Endothelial cell of umbilical vein (primary cell): ENCODE results near the gene SLC11A2. TPM values are rescaled to one million over a fixed set of nuclear protein-coding genes. Genes with fewer than 3 reads are reported as not detected.

Experiments used
- BruUV-seq: library from RNA; stranded (reverse); fragments of 400-500 nt; replicated peaks from 2 replicates; lab custom pipeline; 2021; lab: Mats Ljungman, UMichigan
- CTCF ChIA-PET: fragments of 300-600, 350-600 bp; sonication (Branson Sonifier 250); formaldehyde crosslinking; loops from one replicate; lab custom pipeline; 2021; ENCODE audit warnings: antibody characterized with exemption, inconsistent platforms; lab: Charles Lee
- POLR2A ChIA-PET: fragments of 300-600, 350-600 bp; sonication (Branson Sonifier 250); formaldehyde crosslinking; loops from one replicate; lab custom pipeline; 2021; ENCODE audit warnings: antibody characterized with exemption, inconsistent platforms; lab: Charles Lee
- DNase-seq: peaks from one replicate; pipeline ENCODE4 v3.0.0-alpha.2; 2011; ENCODE audit warnings: low read depth, low spot score
- FAIRE-seq: peaks from 2 replicates; lab custom pipeline; 2011; peaks lifted over from hg19 to GRCh38; lab: Jason Lieb, UNC
- H2AFZ ChIP-seq: 2 replicates; pipeline ENCODE4 v1.6.0; 2012; ENCODE audit warnings: low read depth, low read length, control low read depth, inconsistent platforms
- H3K27ac ChIP-seq: 2 replicates; pipeline ENCODE4 v1.5.1; 2011; ENCODE audit warnings: low read depth, mild to moderate bottlenecking, control low read depth, low read length, moderate library complexity; ENCODE audit not compliant: insufficient read depth
- H3K27me3 ChIP-seq, 2 experiments: 2 replicates each; pipeline versions ENCODE4 v1.6.0 to v1.6.1; 2011; ENCODE audit warnings: low read length in 2 of 2, mixed read lengths in 1 of 2; ENCODE audit not compliant: control insufficient read depth in 2 of 2, insufficient read depth in 2 of 2
- H3K36me3 ChIP-seq, 2 experiments: 2 replicates in 1 of 2; 3 replicates in 1 of 2; pipeline ENCODE4 v1.5.1; 2011; ENCODE audit warnings: low read length in 2 of 2, mild to moderate bottlenecking in 1 of 2, moderate library complexity in 1 of 2; ENCODE audit not compliant: control insufficient read depth in 2 of 2, insufficient read depth in 2 of 2; ENCODE audit errors: extremely low read depth in 1 of 2
- H3K4me1 ChIP-seq: 3 replicates; pipeline ENCODE4 v1.5.1; 2011; ENCODE audit warnings: mild to moderate bottlenecking, low read length; ENCODE audit not compliant: control insufficient read depth, insufficient read depth; ENCODE audit errors: extremely low read depth
- H3K4me2 ChIP-seq: 2 replicates; pipeline ENCODE4 v1.6.1; 2011; ENCODE audit warnings: low read length, control low read depth, mixed read lengths; ENCODE audit not compliant: insufficient read depth
- H3K4me3 ChIP-seq, 3 experiments: fragments of 200-600 bp in 1 of 3; sonication (generic), shearing (Covaris generic) in 1 of 3; replicated peaks in 1 of 3; 2 replicates each; pipeline ENCODE4 v1.5.1; 2011 to 2016; ENCODE audit warnings: control low read depth in 3 of 3, low read length in 3 of 3, mild to moderate bottlenecking in 2 of 3, inconsistent platforms in 1 of 3, low read depth in 1 of 3, moderate library complexity in 1 of 3; ENCODE audit not compliant: insufficient read depth in 1 of 3
- H3K79me2 ChIP-seq: 2 replicates; pipeline ENCODE4 v1.6.0; 2012; ENCODE audit warnings: low read length, inconsistent platforms; ENCODE audit not compliant: control insufficient read depth, insufficient read depth
- H3K9ac ChIP-seq: replicated peaks from 2 replicates; pipeline ENCODE3; 2011; ENCODE audit warnings: low read length, control low read depth; ENCODE audit not compliant: insufficient read depth; ENCODE audit errors: extremely low read depth
- H3K9me1 ChIP-seq: replicated peaks from 3 replicates; pipeline ENCODE4 v1.6.0; 2011; ENCODE audit warnings: mild to moderate bottlenecking, low read length; ENCODE audit not compliant: control insufficient read depth, insufficient read depth; ENCODE audit errors: extremely low read depth
- H3K9me3 ChIP-seq: replicated peaks from 2 replicates; pipeline ENCODE4 v1.5.1; 2012; ENCODE audit warnings: low read length, inconsistent platforms; ENCODE audit not compliant: control insufficient read depth, insufficient read depth
- H4K20me1 ChIP-seq: replicated peaks from 2 replicates; pipeline ENCODE3; 2011; ENCODE audit warnings: mild to moderate bottlenecking, low read length; ENCODE audit not compliant: control insufficient read depth, insufficient read depth; ENCODE audit errors: extremely low read depth
- GATA2 ChIP-seq: IDR thresholded peaks from 2 replicates; pipeline ENCODE4 v1.7.0; 2011; ENCODE audit warnings: low read depth, mild to moderate bottlenecking, moderate library complexity, mixed read lengths, low read length; ENCODE audit not compliant: insufficient read length, insufficient read depth
- MYC ChIP-seq: IDR thresholded peaks from one replicate; pipeline ENCODE4 v1.6.1; 2011; ENCODE audit warnings: mild to moderate bottlenecking, low read depth, low read length
- POLR2A ChIP-seq: IDR thresholded peaks from 2 replicates; pipeline ENCODE4 v1.6.1; 2012; ENCODE audit warnings: low read depth, mild to moderate bottlenecking, control low read depth, low read length
- POLR2AphosphoS5 ChIP-seq: IDR thresholded peaks from 2 replicates; pipeline ENCODE4 v1.6.1; 2012; ENCODE audit warnings: low read depth, mild to moderate bottlenecking, control low read depth, low read length, moderate library complexity; ENCODE audit not compliant: insufficient read depth
- dilution Hi-C: fragments of 300-500 bp; cut with MboI; formaldehyde crosslinking; loops from one replicate; pipeline ENCODE4 v1.15.0; 2019; ENCODE audit warnings: low sequenced_read_pairs; ENCODE audit not compliant: extremely low pct_ligation_motif_present
- intact Hi-C: fragments of 100-400 bp; cut with micrococcal nuclease; formaldehyde crosslinking; loops from one replicate; pipeline ENCODE4 v1.10.0; 2022
- polyA plus RNA-seq, 4 experiments: library from polyadenylated mRNA; depleted of rRNA in 3 of 4; stranded (reverse) in 3 of 4; unstranded in 1 of 4; fragments of >200 nt; gene quantifications; 2 replicates each; pipeline versions ENCODE4 v1.2.1 to v1.2.3, GENCODE V29; 2011 to 2012; ENCODE audit warnings: missing spikeins in 1 of 4
- total RNA-seq: library from RNA; stranded (reverse); gene quantifications from 2 replicates; pipeline ENCODE4 v1.2.3, GENCODE V29; 2021
- TF ChIP-seq, protein P1 (sequence below), 2 donors: IDR thresholded peaks; 1 replicate in 1 of 2; 2 replicates in 1 of 2; pipeline ENCODE4 v1.5.1; 2011; ENCODE audit warnings: low read length in 2 of 2, mild to moderate bottlenecking in 2 of 2, moderate library complexity in 2 of 2, control low read depth in 1 of 2, inconsistent platforms in 1 of 2, low read depth in 1 of 2; ENCODE audit not compliant: insufficient read depth in 1 of 2; ENCODE audit errors: extremely low read depth in 1 of 2
- TF ChIP-seq, protein P2 (sequence below): IDR thresholded peaks from 2 replicates; pipeline ENCODE4 v1.6.1; 2011; ENCODE audit not compliant: insufficient read depth, insufficient read length

Gene SLC11A2
- total and polyA plus RNA-seq, 2 donors (not counting 3 experiments of a cell fraction or from before 2014, with no cell fraction given): 47.5 to 56.4 TPM

DNA sequence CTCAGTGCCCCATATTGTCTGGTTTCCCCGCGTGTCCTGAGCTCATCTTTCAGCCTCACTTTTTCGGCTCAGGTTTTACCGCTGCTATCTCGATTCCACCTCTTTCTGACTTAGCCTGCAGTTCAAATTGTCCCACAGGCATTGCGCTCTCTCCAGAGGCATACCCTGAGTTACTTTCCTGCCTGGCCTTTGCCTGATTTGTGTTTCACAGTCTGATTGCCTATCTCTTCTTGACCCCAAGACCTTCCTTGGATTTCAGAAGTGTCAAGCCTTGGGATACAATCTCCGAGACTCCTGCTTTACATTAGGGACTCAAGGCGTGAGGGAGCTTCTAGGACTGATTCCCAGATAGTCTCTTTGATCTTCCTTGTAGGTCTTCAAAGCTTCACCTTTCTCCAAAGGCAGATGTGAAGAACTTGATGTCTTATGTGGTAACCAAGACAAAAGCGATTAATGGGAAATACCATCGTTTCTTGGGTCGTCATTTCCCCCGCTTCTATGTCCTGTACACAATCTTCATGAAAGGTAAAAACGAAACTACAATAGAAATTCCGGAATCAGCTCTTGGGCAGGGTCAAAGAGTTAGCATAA lies 22.6 kb upstream of the SLC11A2 start:
- dilution Hi-C loops (no loop called here), intact Hi-C loops (loop anchor here (1.0 to 5.0 kb wide), 5 partner anchors 22 to 204 kb away; partner anchors contain the start of genes CSRNP2, DAZAP2 and SLC11A2)
- Histone ChIP-seq H4K20me1 (no peaks in the 10 kb centered on the region), H3K27ac (peak overlapping the region; percentile 42), H3K79me2 (peaks cover 12% of the 10 kb centered on the region), H3K4me3 (peak overlapping the region; percentile 75 to 92 (median 86)), H3K9me3 (no peaks in the 10 kb centered on the region), H3K4me1 (peaks cover 11% of the 10 kb centered on the region), H3K9ac (peak overlapping the region; percentile 89), H3K27me3 (no peaks in the 10 kb centered on the region), H3K36me3 (peaks cover 0 to 4% of the 10 kb centered on the region in 2 experiments), H2AFZ (peak overlapping the region; percentile 79), H3K9me1 (no peaks in the 10 kb centered on the region), H3K4me2 (peak overlapping the region; percentile 96)
- TSS peak; percentile 62 for BruUV-seq
- FAIRE-seq (no peak), DNase-seq (no peak)
- TF ChIP-seq MYC: no peak
- POLR2A ChIA-PET: no interaction called here
- CTCF ChIA-PET: interaction anchor here (0.9 to 2.1 kb wide), 5 partner anchors 62 to 301 kb away, joined by 3 to 13 read pairs (median 4); no protein-coding TSS in a partner anchor

DNA sequence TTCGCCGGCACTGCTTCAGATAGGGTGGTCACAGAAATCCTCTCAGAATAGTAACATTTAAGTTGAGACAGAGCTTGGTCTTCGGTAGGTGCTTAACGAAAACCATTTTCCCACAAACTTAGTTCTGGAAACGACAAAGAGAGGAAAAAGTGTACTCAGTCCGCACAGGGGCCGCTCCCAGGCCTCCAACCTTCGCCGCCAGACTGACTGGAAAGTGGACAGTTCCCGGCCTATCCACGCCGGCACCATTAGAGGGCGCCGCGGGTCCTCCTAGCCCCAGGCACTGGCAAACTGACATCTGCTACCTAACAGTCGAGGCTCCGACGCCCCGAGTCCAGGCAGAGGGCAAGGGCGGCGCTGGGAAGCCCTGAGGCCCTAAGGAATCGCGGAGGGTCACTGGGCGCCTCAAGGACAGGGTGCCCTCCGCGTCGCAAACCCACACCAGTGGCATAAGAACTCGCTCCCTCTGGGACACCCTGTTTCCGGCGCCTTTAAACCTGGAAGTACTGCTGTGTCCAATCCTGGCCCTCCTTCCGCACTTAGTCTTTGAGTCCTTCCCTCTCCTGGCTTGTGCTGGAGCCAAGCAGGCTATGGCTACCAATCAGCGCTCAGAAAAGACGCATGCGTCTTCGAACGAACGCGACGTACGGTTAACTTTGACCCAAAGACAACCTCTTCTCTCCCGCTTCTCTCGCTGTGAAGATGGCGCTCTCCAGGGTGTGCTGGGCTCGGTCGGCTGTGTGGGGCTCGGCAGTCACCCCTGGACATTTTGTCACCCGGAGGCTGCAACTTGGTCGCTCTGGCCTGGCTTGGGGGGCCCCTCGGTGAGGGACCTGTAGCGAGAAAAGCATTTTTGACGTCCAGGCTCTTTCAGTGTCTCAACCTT lies 21.7 kb upstream of the SLC11A2 start, which contains the start of gene LETMD1:
LETMD1 (plus strand) TSS at position 673 of the 886 bp plus-strand sequence; CDS start at position 703, 30 bp downstream.
- peak; percentile 99 for DNase-seq
- intact Hi-C loops: loop anchor here (1.0 to 5.0 kb wide), 6 partner anchors 22 to 293 kb away; partner anchors contain the start of genes CSRNP2, DAZAP2 and SLC11A2
- Histone ChIP-seq H3K27ac (peak within 1 kb of the TSS; percentile 42), H3K9ac (peak within 1 kb of the TSS; percentile 89), H3K27me3 (no peaks in the 10 kb centered on the region), H3K79me2 (peaks cover 12% of the 10 kb centered on the region), H3K4me3 (peak within 1 kb of the TSS; percentile 75 to 92 (median 86)), H3K4me2 (peak within 1 kb of the TSS; percentile 96), H4K20me1 (no peaks in the 10 kb centered on the region), H2AFZ (peak within 1 kb of the TSS; percentile 79), H3K9me1 (no peaks in the 10 kb centered on the region), H3K9me3 (no peaks in the 10 kb centered on the region), H3K4me1 (peaks cover 11% of the 10 kb centered on the region), H3K36me3 (peaks cover 0 to 4% of the 10 kb centered on the region in 2 experiments)
- ChIA-PET CTCF (interaction anchor here (0.9 to 2.1 kb wide), 5 partner anchors 20 to 302 kb away, joined by 3 to 13 read pairs (median 4); no protein-coding TSS in a partner anchor), POLR2A (no interaction called here)
- FAIRE-seq: peak; percentile 97
- TSS peak; percentile 83 for BruUV-seq
- TF ChIP-seq POLR2A: peak; percentile 94
- TF ChIP-seq POLR2AphosphoS5: peak; percentile 95
- TF ChIP-seq GATA2: no peak
- TF ChIP-seq, protein P1, sequence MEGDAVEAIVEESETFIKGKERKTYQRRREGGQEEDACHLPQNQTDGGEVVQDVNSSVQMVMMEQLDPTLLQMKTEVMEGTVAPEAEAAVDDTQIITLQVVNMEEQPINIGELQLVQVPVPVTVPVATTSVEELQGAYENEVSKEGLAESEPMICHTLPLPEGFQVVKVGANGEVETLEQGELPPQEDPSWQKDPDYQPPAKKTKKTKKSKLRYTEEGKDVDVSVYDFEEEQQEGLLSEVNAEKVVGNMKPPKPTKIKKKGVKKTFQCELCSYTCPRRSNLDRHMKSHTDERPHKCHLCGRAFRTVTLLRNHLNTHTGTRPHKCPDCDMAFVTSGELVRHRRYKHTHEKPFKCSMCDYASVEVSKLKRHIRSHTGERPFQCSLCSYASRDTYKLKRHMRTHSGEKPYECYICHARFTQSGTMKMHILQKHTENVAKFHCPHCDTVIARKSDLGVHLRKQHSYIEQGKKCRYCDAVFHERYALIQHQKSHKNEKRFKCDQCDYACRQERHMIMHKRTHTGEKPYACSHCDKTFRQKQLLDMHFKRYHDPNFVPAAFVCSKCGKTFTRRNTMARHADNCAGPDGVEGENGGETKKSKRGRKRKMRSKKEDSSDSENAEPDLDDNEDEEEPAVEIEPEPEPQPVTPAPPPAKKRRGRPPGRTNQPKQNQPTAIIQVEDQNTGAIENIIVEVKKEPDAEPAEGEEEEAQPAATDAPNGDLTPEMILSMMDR (IDR thresholded peaks at IDR 0.05; ENCODE audit: extremely low read depth in 1 of 2, insufficient read depth in 1 of 2, low read depth in 1 of 2, low read length in 2 of 2): peak; percentile 83 to 98
- TF ChIP-seq, protein P2, sequence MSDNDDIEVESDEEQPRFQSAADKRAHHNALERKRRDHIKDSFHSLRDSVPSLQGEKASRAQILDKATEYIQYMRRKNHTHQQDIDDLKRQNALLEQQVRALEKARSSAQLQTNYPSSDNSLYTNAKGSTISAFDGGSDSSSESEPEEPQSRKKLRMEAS: peak; percentile 23
- dilution Hi-C loops: no loop called here
